HG03520 (cell line): Measurements from ENCODE around the gene ALDH3B1.

Experiments used
- ATAC-seq: cut with Tn5 transposase; IDR thresholded peaks from one replicate; pipeline ENCODE4 v1.9.1; 2021; ENCODE audit warnings: mild to moderate bottlenecking, moderate library complexity; ENCODE audit not compliant: unreplicated experiment

Gene ALDH3B1

GRCh38 chr11:68012044-68012842 is 2.1 kb downstream of the ALDH3B1 start:
- no peak for ATAC-seq

DNA sequence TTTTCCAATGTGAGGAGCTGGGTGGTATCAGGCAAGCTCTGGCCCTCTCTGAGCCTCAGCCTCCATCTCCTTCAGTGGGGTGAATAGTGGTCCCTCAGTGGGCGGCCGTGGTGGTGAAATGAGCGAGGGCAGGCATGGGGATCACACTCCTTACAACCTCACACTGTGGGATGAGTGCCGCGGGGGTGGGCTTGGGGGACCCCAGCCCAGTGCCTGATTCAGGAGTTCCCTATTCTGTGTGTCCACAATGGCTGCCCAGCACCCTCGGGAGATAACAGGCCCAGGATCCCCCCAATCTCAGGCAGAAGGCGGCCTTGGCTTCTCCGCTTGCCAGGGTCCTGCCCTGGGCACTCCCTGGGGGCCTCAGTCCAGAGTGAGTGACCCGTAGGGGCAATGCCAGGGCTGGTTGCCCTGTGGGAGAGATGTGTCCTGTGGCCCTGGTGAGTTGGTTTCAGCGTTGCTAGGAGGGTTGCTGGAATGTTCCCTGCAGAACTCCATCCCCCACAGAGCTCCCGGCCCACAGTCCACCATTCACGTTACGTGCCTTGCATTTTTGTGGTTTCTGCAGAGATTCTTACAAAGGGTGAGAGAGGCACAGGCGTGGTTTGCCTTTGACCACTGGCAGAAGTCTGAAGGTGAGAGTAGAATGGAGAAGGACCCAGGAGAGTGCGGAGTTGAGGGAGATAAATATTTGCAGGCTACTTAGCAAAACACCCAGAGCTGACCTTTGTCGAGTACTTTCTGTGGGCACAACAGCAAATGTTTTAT is 2.9 kb downstream of the ALDH3B1 start:
- ATAC-seq: no peak

GRCh38 chr11:68013611-68014156 is 3.6 kb downstream of the ALDH3B1 start:
- ATAC-seq: no peak

DNA sequence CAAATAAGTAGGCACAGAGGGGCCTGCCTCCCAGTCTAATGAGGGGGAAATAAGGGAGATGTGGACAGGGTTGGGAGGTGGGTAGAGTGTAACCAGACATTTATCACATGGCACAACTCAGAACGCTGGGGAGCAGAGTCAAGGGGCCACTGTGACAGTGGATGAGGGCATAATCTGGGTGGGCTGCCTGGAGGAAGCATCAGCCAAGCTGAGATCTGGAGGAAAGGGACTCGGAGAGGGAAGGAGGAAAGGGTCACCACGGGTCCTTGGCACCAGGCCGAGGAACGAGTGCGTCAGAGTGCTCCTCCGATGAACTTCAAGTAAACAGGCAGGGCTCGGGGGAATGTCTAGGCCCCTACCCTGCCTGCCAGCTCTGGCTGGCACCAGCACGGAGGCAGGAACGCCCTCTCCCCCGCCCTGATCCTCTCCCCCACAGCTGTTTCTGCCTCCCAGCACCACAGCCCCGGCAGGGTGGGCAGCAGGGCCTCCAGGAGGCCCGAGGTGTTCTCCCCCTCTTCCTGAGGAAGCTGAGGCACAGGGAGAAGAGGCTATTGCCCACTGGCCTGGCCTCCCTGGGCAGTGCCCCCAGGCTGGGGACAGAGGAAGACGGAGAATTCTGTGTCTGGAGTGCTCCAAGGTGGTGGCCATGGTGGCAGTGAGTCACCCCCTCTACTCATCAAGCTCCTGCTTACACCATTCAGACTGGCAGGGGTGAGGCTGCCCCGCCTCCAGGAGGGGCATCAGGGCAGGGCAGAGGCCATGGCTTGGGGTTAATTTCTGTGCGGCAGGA is 4.2 kb downstream of the ALDH3B1 start:
- ATAC-seq: no peak

GRCh38 chr11:68014947-68015447 is 4.9 kb downstream of the ALDH3B1 start:
- ATAC-seq: no peak

DNA sequence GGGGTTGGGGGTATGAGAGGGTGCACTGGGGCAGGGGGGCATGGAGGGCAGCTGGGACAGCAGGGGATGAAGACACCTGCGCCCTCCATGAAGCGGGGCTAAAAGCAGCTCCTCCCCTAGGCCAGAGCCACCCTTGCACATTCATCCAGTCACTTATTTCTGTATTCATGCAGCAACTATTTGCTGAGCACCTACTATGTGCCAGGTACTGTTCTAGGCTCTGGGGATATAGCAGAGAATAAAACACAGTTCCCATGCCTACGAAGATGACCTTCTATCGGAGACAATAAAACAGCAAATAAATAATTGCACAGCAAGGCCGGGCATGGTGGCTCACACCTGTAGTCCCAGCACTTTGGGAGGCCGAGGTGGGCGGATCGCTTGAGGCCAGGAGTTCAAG is 5.3 kb downstream of the ALDH3B1 start:
- no peak for ATAC-seq

DNA sequence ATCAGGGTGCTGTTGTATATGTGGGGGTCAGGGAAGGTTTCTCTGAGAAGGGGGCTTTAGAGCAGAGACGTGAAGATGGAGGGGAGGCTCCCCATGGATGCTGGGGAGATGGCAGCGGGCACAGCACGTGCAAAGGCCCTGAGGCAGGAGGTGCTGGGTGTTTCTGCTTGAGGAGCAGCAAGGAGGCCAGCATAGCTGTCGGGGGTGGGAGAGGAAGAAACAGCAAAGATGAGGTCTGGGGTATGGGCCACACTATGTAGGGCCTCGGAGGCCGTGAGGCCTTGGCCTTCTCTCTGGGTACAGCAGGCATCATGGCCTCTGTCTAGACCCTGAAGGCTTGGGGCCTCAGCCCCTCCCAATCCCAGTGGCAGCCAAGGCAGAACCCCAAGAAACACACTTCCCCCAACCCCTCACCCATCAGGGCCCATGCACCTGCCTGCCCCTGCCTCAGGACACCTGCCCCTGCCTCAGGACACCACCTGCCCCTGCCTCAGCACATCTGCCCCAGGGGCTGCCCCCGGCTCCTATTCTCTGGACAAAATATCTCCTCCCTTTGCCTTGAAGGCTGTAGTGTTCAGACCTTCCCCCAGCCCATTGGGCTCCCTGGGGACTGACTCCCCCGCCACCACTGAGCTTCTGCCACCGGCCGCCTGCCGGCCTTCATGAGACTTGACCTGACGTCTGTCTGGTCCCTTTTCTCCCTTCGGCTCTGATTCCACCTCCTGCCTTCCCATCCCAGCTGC is 6.2 kb downstream of the ALDH3B1 start:
- no peak for ATAC-seq

DNA sequence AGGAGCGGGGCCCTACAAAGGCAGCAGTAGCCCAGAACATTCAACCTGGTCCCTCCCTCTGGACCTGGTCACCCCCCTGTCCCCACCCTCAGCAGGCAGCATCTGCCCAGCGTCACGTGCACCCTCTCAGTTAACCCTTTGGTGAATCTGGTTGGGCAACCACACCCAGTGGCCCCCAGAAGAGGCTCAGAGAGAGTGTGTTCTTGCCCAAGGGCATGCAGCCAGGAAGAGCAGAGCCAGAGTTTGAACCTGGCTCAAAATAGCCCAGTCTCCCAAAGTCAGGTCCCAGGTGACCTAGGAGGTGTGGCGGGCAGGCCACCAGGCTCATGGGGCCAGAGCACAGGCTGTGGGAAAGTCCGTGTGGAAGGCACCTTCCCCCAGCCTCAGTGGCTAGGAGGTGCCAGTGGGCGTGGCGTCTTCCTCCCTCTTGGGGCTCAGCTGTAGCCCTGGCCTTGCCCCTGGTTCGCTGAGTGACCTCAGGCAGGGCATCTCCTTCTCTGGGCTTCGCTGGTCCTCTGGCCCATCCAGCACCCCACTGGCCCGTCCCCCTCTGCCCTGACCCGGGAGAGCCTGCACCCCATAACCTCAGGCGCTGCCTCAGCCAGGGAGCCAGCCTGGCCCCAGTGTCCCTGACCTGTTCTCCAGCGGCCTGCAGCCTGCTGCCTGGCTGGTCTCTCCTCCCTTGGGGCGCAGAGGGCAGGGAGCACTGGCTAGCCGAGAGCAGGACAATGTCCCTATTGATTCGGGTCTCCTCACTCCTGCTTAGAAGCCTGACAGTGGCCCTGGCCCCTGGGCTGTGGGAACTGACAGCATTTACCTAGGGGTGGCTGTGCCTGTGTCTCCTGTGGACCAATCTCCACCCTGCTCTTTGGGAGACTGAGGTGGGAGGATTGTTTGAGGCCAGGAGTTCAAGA is 7.0 kb downstream of the ALDH3B1 start:
- ATAC-seq: no peak

DNA sequence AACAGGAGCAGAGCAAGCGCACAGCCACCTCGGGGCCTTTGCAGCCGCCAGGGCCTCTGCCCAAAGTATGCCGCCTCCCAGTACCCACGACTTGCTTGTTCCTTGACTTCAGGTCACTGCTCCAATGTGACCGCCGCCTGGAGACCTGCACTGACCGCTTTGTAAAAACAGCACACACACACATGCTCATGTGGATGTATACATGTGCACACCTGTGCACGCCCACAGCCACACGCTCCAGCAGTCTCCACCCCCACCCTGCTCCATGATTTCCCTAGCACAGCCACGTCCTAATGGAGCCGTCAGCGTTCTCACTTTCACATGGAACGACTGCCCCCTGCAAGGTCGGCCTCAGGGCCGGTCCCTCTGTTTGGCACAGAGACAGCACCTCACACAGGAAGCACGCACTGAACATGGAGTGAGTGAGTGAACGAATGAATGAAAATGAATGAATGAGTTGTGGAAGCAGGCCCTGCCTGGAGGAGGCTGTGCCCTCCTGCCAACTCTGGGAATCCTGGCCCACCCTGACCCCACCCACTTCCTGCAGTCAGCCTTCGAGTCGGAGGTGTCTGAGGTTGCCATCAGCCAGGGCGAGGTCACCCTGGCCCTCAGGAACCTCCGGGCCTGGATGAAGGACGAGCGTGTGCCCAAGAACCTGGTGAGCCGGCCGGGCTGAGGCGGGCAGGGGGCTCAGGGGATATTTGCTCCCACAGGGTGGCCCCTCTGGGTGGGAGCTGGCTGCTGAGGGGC is 8.0 kb downstream of the ALDH3B1 start:
- ATAC-seq: no peak

DNA sequence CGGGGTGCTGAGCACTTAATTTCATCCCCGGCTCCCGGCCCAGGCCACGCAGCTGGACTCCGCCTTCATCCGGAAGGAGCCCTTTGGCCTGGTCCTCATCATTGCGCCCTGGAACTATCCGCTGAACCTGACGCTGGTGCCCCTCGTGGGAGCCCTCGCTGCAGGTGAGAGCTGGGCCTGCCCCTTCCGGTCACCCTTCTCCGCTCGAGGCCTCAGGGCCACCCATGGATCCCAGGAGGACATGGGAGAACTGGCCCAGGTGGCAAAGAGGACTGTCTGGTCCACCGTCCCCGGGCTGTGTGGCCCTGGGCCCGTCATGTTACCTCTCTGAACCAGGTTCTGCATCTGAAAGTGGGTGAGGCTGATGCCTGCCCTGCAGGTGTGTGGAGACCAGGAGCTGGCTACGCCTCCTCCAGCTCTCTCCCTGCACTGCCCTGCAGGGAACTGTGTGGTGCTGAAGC is 8.6 kb downstream of the ALDH3B1 start:
- ATAC-seq: no peak

DNA sequence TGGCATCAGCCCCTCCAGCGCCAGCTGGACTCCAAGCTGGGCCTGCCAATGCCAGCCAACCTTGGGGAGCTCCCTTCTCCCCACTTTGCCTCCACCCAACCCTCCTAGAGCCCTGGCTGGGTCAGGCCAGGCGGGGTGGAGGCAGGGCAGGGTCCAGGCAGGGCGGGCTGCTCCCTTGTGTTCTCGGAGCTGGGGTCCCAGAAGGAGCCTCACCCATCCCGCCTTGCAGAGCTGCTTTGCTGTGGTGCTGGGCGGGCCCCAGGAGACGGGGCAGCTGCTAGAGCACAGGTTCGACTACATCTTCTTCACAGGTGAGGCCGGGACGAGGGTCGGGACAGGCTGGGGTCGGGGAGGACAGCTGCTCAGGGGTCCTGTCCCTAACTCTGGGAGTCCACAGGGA is 9.4 kb downstream of the ALDH3B1 start:
- ATAC-seq: no peak

GRCh38 chr11:68020575-68020974 is 10.4 kb downstream of the ALDH3B1 start:
- ATAC-seq: no peak

GRCh38 chr11:68021167-68021787 is 11.2 kb downstream of the ALDH3B1 start:
- no peak for ATAC-seq

DNA sequence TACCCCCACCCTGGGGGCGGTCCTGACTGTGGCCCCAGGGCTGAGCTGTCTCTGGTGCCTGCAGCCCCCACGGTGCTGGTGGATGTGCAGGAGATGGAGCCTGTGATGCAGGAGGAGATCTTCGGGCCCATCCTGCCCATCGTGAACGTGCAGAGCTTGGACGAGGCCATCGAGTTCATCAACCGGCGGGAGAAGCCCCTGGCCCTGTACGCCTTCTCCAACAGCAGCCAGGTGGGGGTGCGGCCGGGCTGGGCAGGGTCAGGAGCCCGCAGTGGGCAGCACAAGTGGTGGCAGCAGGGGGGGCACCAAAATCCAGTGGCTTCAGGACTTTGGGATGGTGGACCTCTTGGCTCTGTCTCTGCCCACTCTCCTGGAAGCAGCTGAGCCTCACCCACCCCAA is 12.4 kb downstream of the ALDH3B1 start:
- ATAC-seq: no peak

DNA sequence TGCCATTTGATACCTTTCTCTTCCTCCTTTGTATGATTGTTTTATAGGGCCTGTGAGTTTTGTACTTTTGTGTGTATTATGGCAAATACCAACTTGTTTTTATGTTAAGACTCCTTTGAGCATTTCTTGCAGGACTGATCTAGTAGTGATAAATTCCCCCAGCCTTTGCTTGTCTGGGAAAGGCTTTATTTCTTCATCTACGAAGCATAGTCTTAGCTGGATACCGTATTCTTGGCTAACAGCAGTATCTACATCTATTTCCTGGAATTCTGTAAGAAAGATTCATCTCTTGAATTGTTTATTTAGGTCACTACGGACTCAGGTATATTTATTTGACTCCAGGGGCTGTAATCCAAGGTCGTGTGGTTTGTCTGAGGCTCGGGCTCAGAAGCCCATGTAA is 14.4 kb downstream of the ALDH3B1 start:
- ATAC-seq: no peak

DNA sequence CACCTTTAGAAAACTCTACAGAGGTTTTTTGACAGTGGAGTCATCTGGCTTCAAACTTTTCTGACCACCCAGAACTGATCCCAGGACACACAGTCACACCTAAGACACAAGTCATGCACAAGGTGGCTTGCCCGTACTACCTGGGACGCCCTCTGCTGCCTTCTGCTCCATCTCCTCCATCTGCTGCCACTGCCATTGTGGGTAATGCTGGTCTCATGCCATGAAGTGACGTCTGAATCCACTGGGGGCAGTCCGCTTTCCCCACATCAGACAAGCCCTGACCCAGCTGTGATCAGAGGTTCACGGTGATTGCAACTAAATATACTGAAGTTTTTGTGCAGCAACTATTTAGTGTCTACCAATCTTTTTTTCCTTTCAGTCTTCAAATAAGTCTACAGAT is 14.9 kb downstream of the ALDH3B1 start:
- no peak for ATAC-seq

DNA sequence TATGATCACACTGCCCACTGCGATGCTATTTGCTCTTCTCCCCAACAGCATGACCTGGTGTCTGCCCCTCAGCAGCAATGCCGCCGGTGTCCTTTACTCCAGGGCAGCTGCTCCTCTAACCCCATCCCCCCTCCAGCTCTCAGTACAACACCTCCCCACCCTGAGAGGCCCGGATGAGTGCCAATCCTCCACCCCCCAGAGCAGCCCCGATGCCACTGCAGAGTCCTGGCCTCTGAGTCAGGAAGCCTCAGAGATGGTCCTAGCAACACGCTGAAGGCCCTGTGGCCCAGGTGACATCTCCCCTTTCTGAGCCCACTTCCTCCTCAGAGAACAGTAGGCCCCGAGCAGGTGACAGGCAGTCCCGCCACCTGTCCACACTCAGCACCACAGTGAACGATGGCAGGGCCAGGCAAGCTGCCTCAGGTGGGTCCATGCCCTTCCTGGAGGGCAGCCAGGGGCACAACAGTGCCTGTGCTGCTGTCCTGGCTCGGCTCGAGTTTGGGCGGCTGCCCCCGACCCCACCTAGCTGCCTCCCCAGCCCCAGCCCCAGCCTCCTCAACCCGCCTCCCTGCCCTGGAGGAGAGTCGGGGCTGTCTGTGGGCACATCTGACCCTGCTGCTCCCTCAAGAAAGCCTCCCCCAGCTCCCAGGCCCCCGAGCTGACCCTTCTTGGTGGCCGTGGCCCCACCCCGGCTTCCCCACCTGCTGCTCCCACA is 16.4 kb downstream of the ALDH3B1 start:
- no peak for ATAC-seq
